Adrenal gland (tissue), 12 donors: ENCODE measurements around the gene SPACA1. TPM values are rescaled to one million over a fixed set of nuclear protein-coding genes. Genes with fewer than 3 reads are reported as not detected.

Experiments used
- DNase-seq, 7 donors: peaks; one replicate each; pipeline ENCODE4 v3.0.0-alpha.2; 2019 to 2020
- H3K27ac ChIP-seq, 5 donors: fragments of 200-600 bp; sonication (generic) in 4 of 5; 1 replicate in 3 of 5; 2 replicates in 2 of 5; pipeline versions ENCODE4 v1.5.1 to v1.8.0; 2016 to 2020; ENCODE audit warnings: mild to moderate bottlenecking in 1 of 5
- H3K27me3 ChIP-seq: fragments of 200-600 bp; 2 replicates; pipeline ENCODE4 v1.8.0; 2021
- H3K36me3 ChIP-seq, 2 donors: fragments of 200-600 bp; replicated peaks in 1 of 2; 1 replicate in 1 of 2; 2 replicates in 1 of 2; pipeline versions ENCODE4 v1.5.1 to v1.8.0; 2018 to 2022
- H3K4me1 ChIP-seq, 2 donors: fragments of 200-600 bp; replicated peaks in 1 of 2; 1 replicate in 1 of 2; 2 replicates in 1 of 2; pipeline versions ENCODE4 v1.5.1 to v1.8.0; 2018 to 2021
- H3K4me3 ChIP-seq, 4 donors: fragments of 200-600 bp; sonication (generic) in 3 of 4; one replicate each; pipeline ENCODE4 v1.5.1; 2016 to 2018
- H3K9me3 ChIP-seq, 3 donors: fragments of 200-600 bp; sonication (generic) in 1 of 3; replicated peaks in 1 of 3; 1 replicate in 2 of 3; 2 replicates in 1 of 3; pipeline versions ENCODE4 v1.5.1 to v1.8.0; 2016 to 2021
- POLR2A ChIP-seq, 2 donors: fragments of 450-650 bp; IDR thresholded peaks; one replicate each; pipeline ENCODE4 v1.6.1; 2017; ENCODE audit warnings: antibody characterized with exemption in 2 of 2, mild to moderate bottlenecking in 2 of 2, moderate library complexity in 1 of 2
- WGBS, 4 donors: extraction: QIAGEN DNeasy Blood & Tissue Kit in 2 of 4; methylation state at CpG; one replicate each; pipeline versions ENCODE4 v1.1.5 to v1.1.7; 2013 to 2017; 5-methylcytosine and 5-hydroxymethylcytosine counted together
- intact Hi-C, 2 donors: fragments of 100-400 bp; cut with DNase I; formaldehyde crosslinking; loops; one replicate each; pipeline versions ENCODE4 v1.14.1 to v1.15.0; 2022 to 2023
- polyA plus RNA-seq, 3 donors: library from polyadenylated mRNA; stranded (reverse); fragments of 200-250 nt in 2 of 3; fragments of 350-450 nt in 1 of 3; fragmentation: Illumina TruSeq in 1 of 3; extraction: RNeasy Lipid Tissue Mini Kit (QIAGEN cat#74804) in 1 of 3; gene quantifications; one replicate each; pipeline ENCODE4 v1.2.3, GENCODE V29; 2013 to 2014
- total RNA-seq, 9 donors: library from RNA; depleted of rRNA in 4 of 9; stranded (reverse); fragments of >200 nt in 4 of 9; fragments of 120-200 nt in 1 of 9; fragmentation: NEBNext Ultra II Directional in 1 of 9; extraction: Animal tissue kit (Norgen Biotek cat#: 25700) in 1 of 9; gene quantifications; one replicate each; pipeline versions ENCODE4 v1.1.0 to v1.2.4, GENCODE V29; 2013 to 2023
- TF ChIP-seq, protein P1 (sequence below), 6 experiments: fragments of 450-650 bp in 4 of 6; fragments of 200-600 bp in 2 of 6; sonication (generic) in 1 of 6; IDR thresholded peaks; 1 replicate in 5 of 6; 2 replicates in 1 of 6; pipeline versions ENCODE4 v1.5.1 to v1.8.0; 2016 to 2021; ENCODE audit warnings: antibody characterized with exemption in 6 of 6, mild to moderate bottlenecking in 2 of 6, moderate library complexity in 1 of 6
- donor health status: healthy with polysubstance abuse.
- donor health status: Bipolar disorder and iron deficiency.
- donor health status: DM: yes; HTN: yes; CAD: no.
- donor health status: DM: no; HTN: no; CAD: no.
- donor health status: DM: no; HTN: no; CAD: no.
- donor health status: DM: yes; HTN: yes; CAD: no.

The SPACA1 gene
- total and polyA plus RNA-seq, 12 donors = not detected

GRCh38 chr6:88013554-88013953 is 34.1 kb upstream of the SPACA1 start:
- Histone ChIP-seq H3K27me3 (no peaks in the 10 kb centered on the region), H3K4me1 (peaks cover 4 to 7% of the 10 kb centered on the region in 2 donors), H3K9me3 (no peaks in the 10 kb centered on the region), H3K27ac (no peak overlapping the region), H3K4me3 (no peak overlapping the region), H3K36me3 (no peaks in the 10 kb centered on the region)
- DNase-seq = no peak
- WGBS, 4 donors = 68 to 100% (median 85%) methylated on average over 2 of the region's 2 CpGs
- TF ChIP-seq, protein P1, sequence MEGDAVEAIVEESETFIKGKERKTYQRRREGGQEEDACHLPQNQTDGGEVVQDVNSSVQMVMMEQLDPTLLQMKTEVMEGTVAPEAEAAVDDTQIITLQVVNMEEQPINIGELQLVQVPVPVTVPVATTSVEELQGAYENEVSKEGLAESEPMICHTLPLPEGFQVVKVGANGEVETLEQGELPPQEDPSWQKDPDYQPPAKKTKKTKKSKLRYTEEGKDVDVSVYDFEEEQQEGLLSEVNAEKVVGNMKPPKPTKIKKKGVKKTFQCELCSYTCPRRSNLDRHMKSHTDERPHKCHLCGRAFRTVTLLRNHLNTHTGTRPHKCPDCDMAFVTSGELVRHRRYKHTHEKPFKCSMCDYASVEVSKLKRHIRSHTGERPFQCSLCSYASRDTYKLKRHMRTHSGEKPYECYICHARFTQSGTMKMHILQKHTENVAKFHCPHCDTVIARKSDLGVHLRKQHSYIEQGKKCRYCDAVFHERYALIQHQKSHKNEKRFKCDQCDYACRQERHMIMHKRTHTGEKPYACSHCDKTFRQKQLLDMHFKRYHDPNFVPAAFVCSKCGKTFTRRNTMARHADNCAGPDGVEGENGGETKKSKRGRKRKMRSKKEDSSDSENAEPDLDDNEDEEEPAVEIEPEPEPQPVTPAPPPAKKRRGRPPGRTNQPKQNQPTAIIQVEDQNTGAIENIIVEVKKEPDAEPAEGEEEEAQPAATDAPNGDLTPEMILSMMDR (IDR thresholded peaks at IDR 0.05) = no peak
- no peak for TF ChIP-seq POLR2A (IDR thresholded peaks at IDR 0.05)
- intact Hi-C loops = no loop called here

DNA sequence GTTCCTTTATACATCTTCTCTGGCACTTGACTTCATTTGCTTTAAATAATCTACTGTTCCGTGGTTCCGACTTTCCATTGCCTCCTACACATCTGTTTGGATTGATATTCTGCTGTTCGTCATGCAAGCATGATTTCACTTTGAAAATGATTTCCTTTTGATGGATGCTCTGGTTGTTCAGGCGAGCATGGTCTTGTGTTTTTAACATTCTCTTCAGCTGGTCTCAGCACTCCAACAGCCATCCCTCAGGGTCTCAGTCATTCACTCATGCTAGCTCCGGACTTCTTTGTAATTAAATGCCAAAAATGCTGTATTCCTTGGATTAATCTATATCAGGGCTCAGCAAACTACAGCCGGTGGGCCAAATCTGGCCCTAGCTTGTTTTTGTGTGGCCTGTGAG is 27.2 kb upstream of the SPACA1 start:
- WGBS, 4 donors = 73 to 77% (median 75%) methylated on average over 6 of the region's 6 CpGs
- Histone ChIP-seq H3K36me3 (no peaks in the 10 kb centered on the region), H3K27me3 (no peaks in the 10 kb centered on the region), H3K4me3 (no peak overlapping the region), H3K4me1 (no peaks in the 10 kb centered on the region), H3K27ac (no peak overlapping the region), H3K9me3 (no peaks in the 10 kb centered on the region)
- no peak for DNase-seq
- intact Hi-C loops = no loop called here
- TF ChIP-seq, protein P1 (IDR thresholded peaks at IDR 0.05) = no peak
- no peak for TF ChIP-seq POLR2A (IDR thresholded peaks at IDR 0.05)

DNA sequence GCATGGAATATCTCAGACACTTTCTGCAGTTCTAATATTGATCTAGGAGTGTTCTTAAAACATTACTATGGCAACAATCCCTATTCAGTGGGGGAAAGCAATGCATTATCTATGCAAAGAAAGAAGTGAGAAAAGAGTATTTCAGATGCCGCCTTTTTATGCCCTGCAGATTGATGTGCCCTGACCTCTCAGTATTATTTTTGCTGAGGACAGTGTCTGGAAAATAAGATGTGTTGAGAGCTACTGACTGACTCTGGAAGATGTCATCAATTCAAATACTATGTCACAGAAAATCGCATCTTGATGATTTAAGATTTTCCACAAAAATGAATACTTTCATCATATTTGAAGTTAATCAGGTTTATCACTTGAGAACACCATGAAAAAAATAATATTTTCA is 22.9 kb upstream of the SPACA1 start:
- DNase-seq = no peak
- Histone ChIP-seq H3K36me3 (no peaks in the 10 kb centered on the region), H3K4me3 (no peak overlapping the region), H3K4me1 (no peaks in the 10 kb centered on the region), H3K27ac (no peak overlapping the region), H3K27me3 (no peaks in the 10 kb centered on the region), H3K9me3 (peaks cover 0 to 5% (median 0%) of the 10 kb centered on the region in 3 donors)
- TF ChIP-seq, protein P1 (IDR thresholded peaks at IDR 0.05) = no peak
- no peak for TF ChIP-seq POLR2A (IDR thresholded peaks at IDR 0.05)
- intact Hi-C loops = no loop called here
- WGBS, 4 donors = 56 to 67% (median 64%) methylated on average over 2 of the region's 2 CpGs

- Histone ChIP-seq H3K27me3 (no peaks in the 10 kb centered on the region), H3K9me3 (peaks cover 0 to 16% (median 0%) of the 10 kb centered on the region in 3 donors), H3K27ac (no peak overlapping the region), H3K4me3 (no peak overlapping the region), H3K36me3 (no peaks in the 10 kb centered on the region), H3K4me1 (no peaks in the 10 kb centered on the region)
- intact Hi-C loops = no loop called here
- WGBS, 4 donors = 88 to 97% (median 92%) methylated on average over 1 of the region's 1 CpG
- DNase-seq = no peak
- TF ChIP-seq, protein P1 (IDR thresholded peaks at IDR 0.05) = no peak
- no peak for TF ChIP-seq POLR2A (IDR thresholded peaks at IDR 0.05)
Observed at GRCh38 chr6:88031550-88031949, 16.1 kb upstream of the SPACA1 start.
